HG03039 (cell line): ENCODE measurements around the gene RBBP6.
"Not testable (repeated sequence)": the region's sequence is repeated elsewhere in the genome, so short reads cannot be mapped to it uniquely, and the experiment has no call there.

Source experiments
- ATAC-seq: cut with Tn5 transposase; IDR thresholded peaks from one replicate; pipeline ENCODE4 v1.9.1; 2021; ENCODE audit warnings: mild to moderate bottlenecking, moderate library complexity; ENCODE audit not compliant: unreplicated experiment

RBBP6 gene, protein sequence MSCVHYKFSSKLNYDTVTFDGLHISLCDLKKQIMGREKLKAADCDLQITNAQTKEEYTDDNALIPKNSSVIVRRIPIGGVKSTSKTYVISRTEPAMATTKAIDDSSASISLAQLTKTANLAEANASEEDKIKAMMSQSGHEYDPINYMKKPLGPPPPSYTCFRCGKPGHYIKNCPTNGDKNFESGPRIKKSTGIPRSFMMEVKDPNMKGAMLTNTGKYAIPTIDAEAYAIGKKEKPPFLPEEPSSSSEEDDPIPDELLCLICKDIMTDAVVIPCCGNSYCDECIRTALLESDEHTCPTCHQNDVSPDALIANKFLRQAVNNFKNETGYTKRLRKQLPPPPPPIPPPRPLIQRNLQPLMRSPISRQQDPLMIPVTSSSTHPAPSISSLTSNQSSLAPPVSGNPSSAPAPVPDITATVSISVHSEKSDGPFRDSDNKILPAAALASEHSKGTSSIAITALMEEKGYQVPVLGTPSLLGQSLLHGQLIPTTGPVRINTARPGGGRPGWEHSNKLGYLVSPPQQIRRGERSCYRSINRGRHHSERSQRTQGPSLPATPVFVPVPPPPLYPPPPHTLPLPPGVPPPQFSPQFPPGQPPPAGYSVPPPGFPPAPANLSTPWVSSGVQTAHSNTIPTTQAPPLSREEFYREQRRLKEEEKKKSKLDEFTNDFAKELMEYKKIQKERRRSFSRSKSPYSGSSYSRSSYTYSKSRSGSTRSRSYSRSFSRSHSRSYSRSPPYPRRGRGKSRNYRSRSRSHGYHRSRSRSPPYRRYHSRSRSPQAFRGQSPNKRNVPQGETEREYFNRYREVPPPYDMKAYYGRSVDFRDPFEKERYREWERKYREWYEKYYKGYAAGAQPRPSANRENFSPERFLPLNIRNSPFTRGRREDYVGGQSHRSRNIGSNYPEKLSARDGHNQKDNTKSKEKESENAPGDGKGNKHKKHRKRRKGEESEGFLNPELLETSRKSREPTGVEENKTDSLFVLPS (N-terminal part only)

GRCh38 chr16:24539295-24539849, at the start of gene RBBP6:
Gene RBBP6, plus strand, starts transcription at chr16:24539566. Its CDS starts 1,061 bp downstream, at chr16:24540627.
- ATAC-seq, result peak; percentile 83

GRCh38 chr16:24490866-24491265, 48.5 kb upstream of the RBBP6 start:
- no peak for ATAC-seq

DNA sequence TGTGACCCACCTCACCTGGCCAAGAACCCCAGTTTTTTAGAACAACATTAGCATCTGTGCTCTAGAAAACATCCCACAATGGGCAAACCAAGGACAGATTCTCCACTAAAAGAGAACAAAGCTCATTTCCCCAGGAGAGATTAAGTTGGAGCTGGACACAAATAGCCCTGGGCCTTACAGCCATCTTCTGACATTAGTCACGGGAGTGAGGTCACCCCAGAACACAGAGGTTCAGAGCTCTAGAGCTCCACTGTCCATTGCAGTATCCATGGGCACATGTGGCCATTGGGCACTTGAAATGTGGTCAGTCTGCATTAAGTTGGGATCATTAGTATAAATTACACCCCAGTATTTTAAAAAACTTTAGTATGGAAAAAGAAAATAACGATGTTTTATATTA, 47.6 kb upstream of the RBBP6 start:
- no peak for ATAC-seq

GRCh38 chr16:24493821-24494220, 45.5 kb upstream of the RBBP6 start:
- ATAC-seq, result no peak

GRCh38 chr16:24495207-24495606, 44.2 kb upstream of the RBBP6 start:
- not testable (repeated sequence) for ATAC-seq

DNA sequence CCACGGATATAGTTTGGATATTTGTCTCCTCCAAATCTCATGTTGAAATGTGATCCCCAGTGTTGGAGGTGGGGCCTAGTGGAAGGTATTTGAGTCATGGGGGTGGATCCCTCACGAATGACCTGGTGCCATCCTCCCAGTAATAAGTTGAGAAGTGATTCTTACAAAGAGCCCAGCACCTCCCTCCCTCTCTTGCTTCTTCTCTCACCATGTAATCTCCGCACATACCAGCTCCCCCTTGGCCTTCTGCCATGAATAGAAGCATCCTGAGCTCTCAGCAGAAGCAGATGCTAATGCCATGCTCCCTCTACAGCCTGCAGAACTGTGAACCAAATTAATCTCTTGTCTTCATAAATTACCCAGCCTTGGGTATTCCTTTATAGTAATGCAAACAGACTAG, 41.9 kb upstream of the RBBP6 start:
- no peak for ATAC-seq

DNA sequence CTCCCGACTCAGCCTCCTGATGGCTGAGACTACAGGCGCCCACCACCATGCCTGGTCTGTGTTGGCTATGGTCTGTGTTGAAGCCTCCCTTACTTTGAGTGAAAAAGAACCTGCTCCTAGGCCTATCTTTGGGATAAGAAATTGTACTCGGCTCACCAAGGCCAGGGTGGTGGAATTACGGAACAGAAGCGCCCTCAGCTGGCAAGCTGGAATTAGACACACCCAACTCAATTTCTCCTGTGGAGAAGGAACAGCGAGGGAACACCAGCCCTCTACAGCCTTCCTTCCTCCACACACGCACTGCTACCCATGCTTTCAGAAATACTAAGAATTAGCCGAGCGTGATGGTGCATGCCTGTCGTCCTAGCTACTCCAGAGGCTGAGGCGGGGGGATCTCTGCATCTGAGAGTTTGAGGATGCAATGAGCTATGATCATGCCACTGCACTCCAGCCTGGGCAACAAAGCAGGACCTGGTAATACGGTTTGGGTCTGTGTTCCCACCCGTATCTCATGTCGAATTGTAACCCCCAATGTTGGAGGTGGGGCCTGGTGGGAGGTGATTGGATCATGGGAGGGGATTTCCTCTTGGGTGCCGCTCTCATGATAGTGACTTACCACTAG, 40.1 kb upstream of the RBBP6 start:
- no peak for ATAC-seq

- ATAC-seq, result no peak
These were observed 34.7 kb upstream of the RBBP6 start for GRCh38 chr16:24504472-24505345.

GRCh38 chr16:24505959-24506358, 33.4 kb upstream of the RBBP6 start:
- no peak for ATAC-seq

DNA sequence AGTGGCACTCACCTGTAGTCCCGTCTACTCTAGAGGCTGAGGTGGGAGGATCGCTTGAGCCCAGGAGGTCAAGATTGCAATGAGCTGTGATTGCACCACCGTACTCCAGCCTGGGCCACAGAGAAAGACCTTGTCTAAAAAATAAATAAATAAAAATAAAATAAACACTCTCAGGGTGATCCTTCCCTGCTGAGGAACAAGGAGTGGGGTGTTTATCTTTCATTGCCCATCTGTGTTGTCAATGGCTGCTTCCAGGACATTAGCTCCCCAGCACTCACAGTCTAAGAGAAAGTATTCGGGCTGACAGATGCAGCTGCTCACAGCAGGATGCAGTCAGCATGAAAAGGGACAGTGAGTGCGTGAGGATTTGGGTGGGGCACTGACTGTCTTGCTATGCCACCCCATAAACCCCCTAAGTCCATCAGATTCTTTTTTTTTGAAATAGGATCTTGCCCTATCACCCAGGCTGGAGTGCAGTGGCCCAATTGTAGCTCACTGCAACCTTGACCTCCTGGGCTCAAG, 31.3 kb upstream of the RBBP6 start:
- no peak for ATAC-seq

DNA sequence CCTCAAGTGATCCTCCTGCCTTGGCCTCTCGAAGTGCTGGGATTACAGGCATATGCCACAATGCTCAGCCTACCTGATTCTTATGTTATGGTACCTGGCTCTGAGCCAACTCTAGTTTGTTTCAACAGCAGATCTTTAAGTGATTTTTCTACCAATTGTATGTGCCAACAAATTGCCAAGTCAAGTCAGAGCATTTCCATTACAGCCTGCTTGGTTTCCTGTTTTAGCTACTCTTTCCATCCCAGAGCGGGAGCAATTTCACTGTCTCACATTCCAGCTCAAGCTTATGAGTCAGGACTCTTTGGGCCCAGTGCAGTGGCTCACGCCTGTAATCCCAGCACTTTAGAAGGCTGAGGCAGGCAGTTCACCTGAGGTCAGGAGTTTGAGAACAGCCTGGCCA, 30.8 kb upstream of the RBBP6 start:
- ATAC-seq, result no peak

DNA sequence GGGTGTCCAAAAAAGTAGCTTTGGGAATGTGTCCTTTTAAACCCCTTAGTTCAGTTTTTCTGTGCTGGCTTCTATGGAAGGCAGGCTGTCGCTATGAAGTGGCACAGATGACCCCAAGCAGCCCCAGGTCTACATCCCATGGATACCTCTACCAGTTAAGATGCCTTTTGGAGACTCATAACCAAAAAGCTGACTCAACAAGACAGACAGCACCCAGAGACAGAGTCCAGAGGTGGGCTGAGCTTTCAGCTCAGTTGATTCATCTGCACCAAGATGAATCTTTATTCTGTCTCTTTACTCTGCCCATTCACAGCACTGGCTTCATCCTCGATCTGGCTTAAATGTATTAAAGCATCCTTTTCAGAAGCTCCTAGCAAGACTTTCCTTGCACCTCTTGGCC, 29.8 kb upstream of the RBBP6 start:
- no peak for ATAC-seq

DNA sequence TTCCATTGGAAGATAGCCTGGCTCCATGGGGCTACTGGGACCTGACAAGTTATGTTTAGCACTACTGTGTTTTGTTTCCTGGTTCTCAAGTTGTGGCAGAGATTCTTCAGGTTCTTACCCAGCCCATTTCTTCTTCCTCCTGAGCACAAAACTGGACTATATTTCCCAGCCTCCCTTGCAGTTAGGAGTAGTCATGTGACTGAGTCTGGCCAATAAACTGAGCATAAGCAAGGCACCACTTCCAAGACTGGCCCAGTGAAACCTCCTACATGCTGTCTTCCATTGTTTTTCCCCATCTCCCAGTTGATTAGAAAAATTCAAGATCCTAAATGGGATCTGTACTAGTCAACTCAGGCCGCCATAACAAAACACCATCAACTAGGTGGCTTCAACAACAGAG, 28.2 kb upstream of the RBBP6 start:
- ATAC-seq, result no peak

DNA sequence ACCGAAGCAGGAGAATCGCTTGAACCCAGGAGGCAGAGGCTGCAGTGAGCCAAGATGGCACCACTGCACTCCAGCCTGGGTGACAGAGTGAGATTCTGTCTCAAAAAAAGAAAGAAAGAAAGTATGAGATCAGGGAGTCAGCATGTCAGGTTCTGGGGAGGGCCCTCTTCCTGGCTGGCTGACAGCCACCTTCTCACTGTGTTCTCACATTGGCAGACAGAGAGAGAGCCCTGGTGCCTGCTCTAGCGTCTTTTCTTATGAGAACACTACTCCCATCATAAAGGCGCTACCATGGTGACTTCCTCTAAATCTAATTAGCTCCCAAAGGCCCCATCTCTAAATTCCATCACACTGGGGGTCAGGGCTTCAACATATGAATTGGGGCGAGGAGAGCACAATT, 27.6 kb upstream of the RBBP6 start:
- no peak for ATAC-seq

DNA sequence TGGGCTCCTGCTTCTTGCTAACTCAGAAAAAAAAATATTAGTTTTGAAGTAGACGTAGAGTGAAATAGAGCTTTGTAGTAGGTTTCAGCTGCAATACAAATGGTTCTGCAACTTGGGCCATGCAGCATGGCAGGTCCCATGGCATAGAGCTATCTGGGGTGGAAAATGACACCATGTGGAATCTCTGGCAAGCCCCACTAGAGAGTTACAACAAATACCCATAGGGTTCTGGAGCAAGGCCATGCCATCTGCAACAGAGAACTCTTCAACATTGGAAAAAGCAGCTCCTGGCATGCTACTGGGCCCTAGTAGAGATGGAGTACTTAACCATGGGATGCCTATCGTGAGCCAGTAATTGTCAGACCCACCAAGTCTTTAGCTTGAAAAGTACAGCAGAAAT, 25.3 kb upstream of the RBBP6 start:
- no peak for ATAC-seq

- no peak for ATAC-seq
These were observed 24.2 kb upstream of the RBBP6 start for GRCh38 chr16:24515186-24515585.

GRCh38 chr16:24516900-24517669, 22.3 kb upstream of the RBBP6 start:
- ATAC-seq, result no peak

- no peak for ATAC-seq
These were observed 20.9 kb upstream of the RBBP6 start for GRCh38 chr16:24518498-24518897.

DNA sequence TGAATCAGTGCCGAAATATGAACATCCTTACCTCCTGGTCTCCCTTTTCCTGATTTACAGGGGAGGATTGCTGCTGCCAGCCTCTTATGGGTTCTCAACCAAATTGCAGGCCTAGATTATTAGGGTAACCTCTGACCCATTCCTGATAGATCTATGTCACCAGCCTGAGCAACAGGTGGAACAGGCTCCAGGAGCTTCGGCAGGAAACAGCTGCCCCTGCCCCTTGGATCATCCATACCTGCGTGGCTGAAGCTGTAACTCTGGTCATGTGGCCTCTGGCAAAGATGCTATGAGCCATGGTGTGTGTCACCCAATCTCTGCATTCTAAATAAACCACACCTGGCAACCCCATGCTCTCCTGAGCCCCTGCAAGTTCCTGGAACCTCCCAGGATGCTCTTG, 18.4 kb upstream of the RBBP6 start:
- no peak for ATAC-seq
